Measurements from ENCODE around the gene CADM4.
"Not testable (repeated sequence)": the region's sequence is repeated elsewhere in the genome, so short reads cannot be mapped to it uniquely, and the experiment has no call there.

CADM4 gene

DNA sequence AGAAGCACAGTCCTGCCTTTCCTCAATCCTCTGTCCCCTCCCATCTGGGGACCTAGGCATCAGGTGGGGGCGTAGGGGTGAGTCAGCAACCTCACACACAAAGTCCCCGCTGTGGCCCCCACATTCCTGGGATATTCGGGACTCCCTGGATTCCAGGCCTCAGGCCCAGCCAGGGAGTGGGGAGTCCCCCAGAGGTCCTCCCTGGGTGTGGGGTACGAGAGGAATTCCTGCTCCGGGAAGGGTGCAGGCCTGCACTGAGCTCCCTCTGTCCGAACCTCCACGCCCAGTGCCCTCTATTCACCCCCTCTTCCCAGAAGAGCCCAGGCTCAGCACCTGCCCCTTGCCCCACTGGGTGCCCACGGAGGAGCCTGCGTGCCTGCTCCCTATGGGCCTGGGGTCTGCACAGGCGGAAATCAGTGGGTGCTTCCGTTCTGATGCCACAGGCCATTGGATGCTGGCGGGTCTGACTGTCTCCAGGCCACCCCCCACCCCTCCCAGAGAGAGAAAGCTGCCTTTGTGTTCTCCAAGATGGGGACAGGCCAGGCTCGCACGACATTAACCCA is 3.4 kb downstream of the CADM4 start:
- Histone ChIP-seq H2AFZ (ENCODE audit: low read depth, low read length) (no peak overlapping the region), H3K27ac (ENCODE audit: low read length) (no peak overlapping the region), H3K27me3 (ENCODE audit: insufficient read depth, low read length, poor library complexity) (peaks cover 22% of the 10 kb centered on the region), H3K9me3 (ENCODE audit: insufficient read depth, low read length, severe bottlenecking) (no peaks in the 10 kb centered on the region), H4K20me1 (ENCODE audit: insufficient read depth, low read length) (peaks cover 5% of the 10 kb centered on the region; the same call in 1 of the 2 replicates), H3K4me3 (ENCODE audit: low read depth in 1 of 2, low read length in 2 of 2) (no peak overlapping the region), H3K79me2 (ENCODE audit: insufficient read depth, low read length) (no peaks in the 10 kb centered on the region), H3K4me1 (ENCODE audit: insufficient read depth, low read length) (peaks cover 20% of the 10 kb centered on the region), H3K9ac (ENCODE audit: low read depth, low read length) (no peak overlapping the region), H3K36me3 (ENCODE audit: insufficient read depth, low read length) (no peaks in the 10 kb centered on the region), H3K4me2 (ENCODE audit: insufficient read depth, low read length) (no peak overlapping the region)
- TF ChIP-seq, protein P1, sequence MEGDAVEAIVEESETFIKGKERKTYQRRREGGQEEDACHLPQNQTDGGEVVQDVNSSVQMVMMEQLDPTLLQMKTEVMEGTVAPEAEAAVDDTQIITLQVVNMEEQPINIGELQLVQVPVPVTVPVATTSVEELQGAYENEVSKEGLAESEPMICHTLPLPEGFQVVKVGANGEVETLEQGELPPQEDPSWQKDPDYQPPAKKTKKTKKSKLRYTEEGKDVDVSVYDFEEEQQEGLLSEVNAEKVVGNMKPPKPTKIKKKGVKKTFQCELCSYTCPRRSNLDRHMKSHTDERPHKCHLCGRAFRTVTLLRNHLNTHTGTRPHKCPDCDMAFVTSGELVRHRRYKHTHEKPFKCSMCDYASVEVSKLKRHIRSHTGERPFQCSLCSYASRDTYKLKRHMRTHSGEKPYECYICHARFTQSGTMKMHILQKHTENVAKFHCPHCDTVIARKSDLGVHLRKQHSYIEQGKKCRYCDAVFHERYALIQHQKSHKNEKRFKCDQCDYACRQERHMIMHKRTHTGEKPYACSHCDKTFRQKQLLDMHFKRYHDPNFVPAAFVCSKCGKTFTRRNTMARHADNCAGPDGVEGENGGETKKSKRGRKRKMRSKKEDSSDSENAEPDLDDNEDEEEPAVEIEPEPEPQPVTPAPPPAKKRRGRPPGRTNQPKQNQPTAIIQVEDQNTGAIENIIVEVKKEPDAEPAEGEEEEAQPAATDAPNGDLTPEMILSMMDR (IDR thresholded peaks at IDR 0.05; ENCODE audit: borderline replicate concordance, extremely low read depth, low read length, poor library complexity, severe bottlenecking): no peak
- no peak for TF ChIP-seq EZH2 (IDR thresholded peaks at IDR 0.05; ENCODE audit: borderline replicate concordance, low read depth, low read length, severe bottlenecking)
- no peak for ATAC-seq (ENCODE audit: insufficient read depth, low read depth)
- no peak for DNase-seq

DNA sequence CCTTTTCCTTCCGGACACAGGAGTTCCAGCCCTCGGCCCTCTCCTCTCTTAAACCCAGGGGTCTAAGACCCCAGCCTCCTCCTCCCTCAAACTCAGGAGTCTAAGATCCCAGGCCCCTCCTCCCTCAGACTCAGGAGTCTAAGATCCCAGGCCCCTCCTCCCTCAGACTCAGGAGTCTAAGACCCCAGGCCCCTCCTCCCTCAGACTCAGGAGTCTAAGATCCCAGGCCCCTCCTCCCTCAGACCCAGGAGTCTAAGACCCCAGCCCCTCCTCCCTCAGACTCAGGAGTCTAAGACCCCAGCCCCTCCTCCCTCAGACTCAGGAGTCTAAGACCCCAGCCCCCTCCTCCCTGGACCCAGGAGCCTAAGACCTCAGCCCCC is 4.1 kb downstream of the CADM4 start:
- H3K79me2 ChIP-seq (ENCODE audit: insufficient read depth, low read length); DNase-seq; H3K4me2 ChIP-seq (ENCODE audit: insufficient read depth, low read length); H4K20me1 ChIP-seq (ENCODE audit: insufficient read depth, low read length); H3K27ac ChIP-seq (ENCODE audit: low read length); H3K4me3 ChIP-seq (ENCODE audit: low read depth in 1 of 2, low read length in 2 of 2); H3K36me3 ChIP-seq (ENCODE audit: insufficient read depth, low read length); H3K9ac ChIP-seq (ENCODE audit: low read depth, low read length); ATAC-seq (ENCODE audit: insufficient read depth, low read depth); H3K9me3 ChIP-seq (ENCODE audit: insufficient read depth, low read length, severe bottlenecking); H2AFZ ChIP-seq (ENCODE audit: low read depth, low read length): not testable (repeated sequence)
- Histone ChIP-seq H3K4me1 (ENCODE audit: insufficient read depth, low read length) (peaks cover 20% of the 10 kb centered on the region), H3K27me3 (ENCODE audit: insufficient read depth, low read length, poor library complexity) (peaks cover 22% of the 10 kb centered on the region)

DNA sequence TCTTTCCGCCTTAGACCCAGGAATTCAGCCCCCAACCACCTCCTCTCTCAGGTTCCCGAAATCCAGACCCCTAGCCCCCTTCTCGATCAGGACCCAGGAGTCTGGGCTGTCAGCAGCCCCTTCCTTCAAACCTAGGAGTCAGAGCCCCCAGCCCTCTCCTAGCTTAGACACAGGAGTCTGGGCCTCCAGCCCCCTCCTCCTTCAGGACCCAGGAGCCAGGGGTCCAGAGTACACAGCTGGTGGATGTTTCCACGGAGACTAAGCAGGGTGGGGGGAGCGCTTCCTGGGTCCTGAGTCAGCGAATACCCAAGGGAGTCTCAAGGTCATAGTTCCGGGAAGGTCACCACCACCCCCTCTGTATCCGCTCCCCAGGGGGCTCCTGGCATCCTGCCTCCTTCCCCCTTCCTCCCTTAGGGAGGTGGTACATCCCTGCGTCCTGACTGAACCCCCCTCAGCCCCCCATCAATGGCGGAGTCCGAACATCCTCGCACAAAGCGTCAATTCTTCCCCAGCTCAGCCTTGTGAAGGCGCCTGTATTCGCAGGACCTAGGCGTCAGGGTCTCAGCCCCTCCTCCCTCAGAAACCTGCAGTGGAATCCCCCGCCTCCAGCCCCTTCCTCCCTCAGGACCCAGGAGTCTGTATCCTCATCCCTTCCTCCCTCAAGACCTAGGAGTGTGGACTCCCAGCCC is 4.6 kb downstream of the CADM4 start:
- ATAC-seq (ENCODE audit: insufficient read depth, low read depth) (no peak), DNase-seq (no peak)
- H3K79me2 ChIP-seq (ENCODE audit: insufficient read depth, low read length): no peaks in the 10 kb centered on the region
- no peak overlapping the region for H3K9ac ChIP-seq (ENCODE audit: low read depth, low read length)
- no peaks in the 10 kb centered on the region for H3K9me3 ChIP-seq (ENCODE audit: insufficient read depth, low read length, severe bottlenecking)
- H3K4me2 ChIP-seq (ENCODE audit: insufficient read depth, low read length): no peak overlapping the region
- H3K4me1 ChIP-seq (ENCODE audit: insufficient read depth, low read length): peaks cover 16% of the 10 kb centered on the region
- TF ChIP-seq, protein P1 (IDR thresholded peaks at IDR 0.05; ENCODE audit: borderline replicate concordance, extremely low read depth, low read length, poor library complexity, severe bottlenecking): no peak
- TF ChIP-seq EZH2 (IDR thresholded peaks at IDR 0.05; ENCODE audit: borderline replicate concordance, low read depth, low read length, severe bottlenecking): no peak
- peaks cover 18% of the 10 kb centered on the region for H3K27me3 ChIP-seq (ENCODE audit: insufficient read depth, low read length, poor library complexity)
- no peak overlapping the region for H2AFZ ChIP-seq (ENCODE audit: low read depth, low read length)
- no peaks in the 10 kb centered on the region for H3K36me3 ChIP-seq (ENCODE audit: insufficient read depth, low read length)
- H3K4me3 ChIP-seq (ENCODE audit: low read depth in 1 of 2, low read length in 2 of 2): no peak overlapping the region
- no peak overlapping the region for H3K27ac ChIP-seq (ENCODE audit: low read length)
- peaks cover 5% of the 10 kb centered on the region; the same call in 1 of the 2 replicates for H4K20me1 ChIP-seq (ENCODE audit: insufficient read depth, low read length)

DNA sequence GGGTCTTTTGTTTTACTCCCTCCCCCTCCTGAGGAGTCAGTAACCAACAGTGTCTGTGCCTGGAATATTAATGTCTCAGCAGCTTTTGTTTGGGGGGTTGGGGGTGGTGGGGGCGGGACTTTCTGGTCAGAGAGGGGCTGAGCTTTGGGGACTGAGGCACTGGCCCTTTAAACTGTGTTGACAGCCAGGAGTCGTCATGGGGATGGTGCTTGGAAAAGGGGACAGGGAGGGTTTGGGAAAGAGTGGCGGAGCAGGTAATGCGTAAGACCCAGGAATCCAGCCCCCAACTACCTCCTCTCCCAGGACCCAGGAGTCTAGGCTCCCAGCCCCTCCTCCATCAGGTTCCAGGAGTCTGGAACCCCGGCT is 5.2 kb downstream of the CADM4 start:
- H3K27ac ChIP-seq (ENCODE audit: low read length): no peak overlapping the region
- no peak overlapping the region for H2AFZ ChIP-seq (ENCODE audit: low read depth, low read length)
- no peaks in the 10 kb centered on the region for H3K79me2 ChIP-seq (ENCODE audit: insufficient read depth, low read length)
- peaks cover 17% of the 10 kb centered on the region for H3K27me3 ChIP-seq (ENCODE audit: insufficient read depth, low read length, poor library complexity)
- no peak for ATAC-seq (ENCODE audit: insufficient read depth, low read depth)
- H4K20me1 ChIP-seq (ENCODE audit: insufficient read depth, low read length): peaks cover 5% of the 10 kb centered on the region; the same call in 1 of the 2 replicates
- no peak overlapping the region for H3K9ac ChIP-seq (ENCODE audit: low read depth, low read length)
- peaks cover 13% of the 10 kb centered on the region for H3K4me1 ChIP-seq (ENCODE audit: insufficient read depth, low read length)
- DNase-seq: no peak
- no peaks in the 10 kb centered on the region for H3K36me3 ChIP-seq (ENCODE audit: insufficient read depth, low read length)
- H3K4me3 ChIP-seq (ENCODE audit: low read depth in 1 of 2, low read length in 2 of 2): no peak overlapping the region
- H3K4me2 ChIP-seq (ENCODE audit: insufficient read depth, low read length): no peak overlapping the region
- no peak for TF ChIP-seq EZH2 (IDR thresholded peaks at IDR 0.05; ENCODE audit: borderline replicate concordance, low read depth, low read length, severe bottlenecking)
- TF ChIP-seq, protein P1 (IDR thresholded peaks at IDR 0.05; ENCODE audit: borderline replicate concordance, extremely low read depth, low read length, poor library complexity, severe bottlenecking): no peak
- no peaks in the 10 kb centered on the region for H3K9me3 ChIP-seq (ENCODE audit: insufficient read depth, low read length, severe bottlenecking)
